HepG2 (cell line): Measurements from ENCODE around the gene SDC4. TPM values are rescaled to one million over a fixed set of nuclear protein-coding genes. Genes with fewer than 3 reads are reported as not detected.

Source experiments
- FOXJ3 ChIP-seq: sonication (generic); formaldehyde crosslinking; IDR thresholded peaks from 2 replicates; pipeline ENCODE4 v1.4.0; 2020; ENCODE audit warnings: missing genetic modification reagents, mild to moderate bottlenecking, borderline replicate concordance
- HMG20A ChIP-seq: IDR thresholded peaks from 2 replicates; pipeline ENCODE4 v1.6.1; 2016; ENCODE audit warnings: borderline replicate concordance
- MAX ChIP-seq: IDR thresholded peaks from 2 replicates; pipeline ENCODE4 v1.6.1; 2012; ENCODE audit warnings: inconsistent platforms
- NCOR1 ChIP-seq: fragments of 200-600 bp; sonication (generic); IDR thresholded peaks from 2 replicates; pipeline ENCODE4 v1.7.0; 2017; ENCODE audit warnings: antibody characterized with exemption, low read length, borderline replicate concordance
- NFIC ChIP-seq: IDR thresholded peaks from 2 replicates; pipeline ENCODE4 v1.6.1; 2012; ENCODE audit warnings: mild to moderate bottlenecking, low read length, inconsistent platforms
- SYNCRIP ChIP-seq: fragments of 200-400 bp; formaldehyde crosslinking; IDR thresholded peaks from 2 replicates; pipeline ENCODE4 v1.6.1; 2018; ENCODE audit warnings: mild to moderate bottlenecking, low read depth, low read length; ENCODE audit not compliant: insufficient read depth
- ZBTB38 ChIP-seq: sonication (generic); formaldehyde crosslinking; IDR thresholded peaks from 2 replicates; pipeline ENCODE4 v1.5.1; 2020; ENCODE audit warnings: mild to moderate bottlenecking, missing genetic modification reagents
- ZNF34 ChIP-seq: sonication (generic); formaldehyde crosslinking; IDR thresholded peaks from 2 replicates; pipeline ENCODE4 v1.4.0; 2020; ENCODE audit warnings: mild to moderate bottlenecking, missing genetic modification reagents, borderline replicate concordance
- ZNF512B ChIP-seq: sonication (generic); formaldehyde crosslinking; IDR thresholded peaks from 2 replicates; pipeline ENCODE4 v1.5.1; 2020; ENCODE audit warnings: missing genetic modification reagents, mild to moderate bottlenecking, borderline replicate concordance
- ZNF563 ChIP-seq: sonication (generic); formaldehyde crosslinking; IDR thresholded peaks from 2 replicates; pipeline ENCODE4 v1.8.0; 2022; ENCODE audit warnings: mild to moderate bottlenecking, moderate library complexity, missing genetic modification reagents
- polyA plus RNA-seq, 8 experiments: library from polyadenylated mRNA; depleted of rRNA in 3 of 8; stranded (reverse) in 7 of 8; unstranded in 1 of 8; fragments of >200 nt; fragmentation: Illumina TruSeq in 4 of 8; extraction: Trizol in 4 of 8; gene quantifications; 2 replicates each; pipeline versions ENCODE4 v1.2.1 to v1.2.3, GENCODE V29; 2011 to 2016; ENCODE audit warnings: low read depth in 4 of 8, missing spikeins in 1 of 8, mixed read lengths in 1 of 8; ENCODE audit not compliant: insufficient read depth in 1 of 8
- total RNA-seq, 5 experiments: library from RNA; depleted of rRNA; stranded (reverse); fragments of >200 nt; fragmentation: Illumina TruSeq; extraction: Trizol; gene quantifications; 2 replicates each; pipeline ENCODE4 v1.2.3, GENCODE V29; 2016; ENCODE audit warnings: low read depth in 1 of 5
- TF ChIP-seq, protein P1 (sequence below): sonication (generic); formaldehyde crosslinking; IDR thresholded peaks from 2 replicates; pipeline ENCODE4 v1.9.0; 2022; ENCODE audit warnings: low read depth, missing genetic modification reagents
- TF ChIP-seq, protein P2 (sequence below), 2 experiments: sonication (generic) in 1 of 2; formaldehyde crosslinking in 1 of 2; IDR thresholded peaks; 2 replicates each; pipeline versions ENCODE4 v1.4.0 to v1.6.1; 2016 to 2020; ENCODE audit warnings: borderline replicate concordance in 1 of 2, low read depth in 1 of 2, mild to moderate bottlenecking in 1 of 2, missing genetic modification reagents in 1 of 2
- TF ChIP-seq, protein P3 (sequence below): sonication (generic); formaldehyde crosslinking; IDR thresholded peaks from 2 replicates; pipeline ENCODE4 v1.4.0; 2020; ENCODE audit warnings: low read depth, mild to moderate bottlenecking, missing genetic modification reagents
- TF ChIP-seq, protein P4 (sequence below): sonication (generic); formaldehyde crosslinking; IDR thresholded peaks from 2 replicates; pipeline ENCODE4 v1.8.1; 2022; ENCODE audit warnings: low read depth, mild to moderate bottlenecking, missing genetic modification reagents

The SDC4 gene
- total and polyA plus RNA-seq, 2 of the 13 experiments (the other 11 are each of a cell fraction or from before 2014, with no cell fraction given) = 49.0 to 65.1 TPM

DNA sequence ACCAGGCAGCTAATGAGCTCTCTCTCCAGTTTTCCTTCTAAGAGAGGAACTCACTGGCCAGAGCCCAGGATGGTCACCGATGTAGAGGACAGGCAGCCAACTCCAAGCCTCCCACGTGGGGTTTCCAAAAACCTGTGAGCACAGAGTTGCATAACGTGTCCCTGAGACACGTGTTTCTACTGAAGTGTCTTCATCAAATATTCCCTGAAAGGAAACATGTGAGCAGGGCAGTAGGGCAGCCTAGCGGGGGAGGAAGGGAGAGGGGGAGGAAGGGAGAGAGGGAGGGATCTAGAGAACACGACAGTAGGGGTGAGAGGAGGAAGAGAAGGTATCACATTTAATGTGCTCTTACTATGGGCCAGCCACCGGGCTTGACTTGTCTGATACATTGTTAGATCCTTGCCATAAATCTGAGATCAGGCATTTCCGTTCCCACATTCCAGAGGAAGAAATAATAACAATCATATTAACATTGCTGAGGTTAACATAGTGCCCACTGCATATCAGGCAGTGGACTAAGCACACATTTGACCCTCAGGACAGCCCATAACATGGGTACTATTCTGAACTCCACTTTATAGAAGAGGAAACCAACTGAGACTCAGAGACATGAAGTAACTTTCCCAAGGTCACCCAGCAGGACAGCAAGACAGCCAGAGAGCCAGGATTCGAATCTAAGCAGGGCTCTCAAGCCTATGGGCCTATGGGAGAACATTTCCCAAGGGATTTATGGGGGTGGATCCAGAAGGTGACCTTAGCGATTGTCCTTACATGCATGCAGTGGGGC is 10.3 kb upstream of the SDC4 start (continued):
- TF ChIP-seq NCOR1 (no peak; the same call in 1 of the 2 replicates), HMG20A (CRISPR knock-in tag) (peak; percentile 4; the same call in 1 of the 2 replicates), ZNF563 (CRISPR knock-in tag) (peak; percentile 45; the same call in 1 of the 2 replicates), ZNF34 (no peak), FOXJ3 (CRISPR knock-in tag) (no peak), MAX (peak; percentile 88), ZBTB38 (CRISPR knock-in tag) (no peak), ZNF512B (CRISPR knock-in tag) (no peak), SYNCRIP (no peak), NFIC (no peak; the same call in 1 of the 2 replicates)
- TF ChIP-seq, protein P1, sequence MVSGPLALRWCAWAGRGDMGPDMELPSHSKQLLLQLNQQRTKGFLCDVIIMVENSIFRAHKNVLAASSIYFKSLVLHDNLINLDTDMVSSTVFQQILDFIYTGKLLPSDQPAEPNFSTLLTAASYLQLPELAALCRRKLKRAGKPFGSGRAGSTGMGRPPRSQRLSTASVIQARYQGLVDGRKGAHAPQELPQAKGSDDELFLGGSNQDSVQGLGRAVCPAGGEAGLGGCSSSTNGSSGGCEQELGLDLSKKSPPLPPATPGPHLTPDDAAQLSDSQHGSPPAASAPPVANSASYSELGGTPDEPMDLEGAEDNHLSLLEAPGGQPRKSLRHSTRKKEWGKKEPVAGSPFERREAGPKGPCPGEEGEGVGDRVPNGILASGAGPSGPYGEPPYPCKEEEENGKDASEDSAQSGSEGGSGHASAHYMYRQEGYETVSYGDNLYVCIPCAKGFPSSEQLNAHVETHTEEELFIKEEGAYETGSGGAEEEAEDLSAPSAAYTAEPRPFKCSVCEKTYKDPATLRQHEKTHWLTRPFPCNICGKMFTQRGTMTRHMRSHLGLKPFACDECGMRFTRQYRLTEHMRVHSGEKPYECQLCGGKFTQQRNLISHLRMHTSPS = no peak
- TF ChIP-seq, protein P2, sequence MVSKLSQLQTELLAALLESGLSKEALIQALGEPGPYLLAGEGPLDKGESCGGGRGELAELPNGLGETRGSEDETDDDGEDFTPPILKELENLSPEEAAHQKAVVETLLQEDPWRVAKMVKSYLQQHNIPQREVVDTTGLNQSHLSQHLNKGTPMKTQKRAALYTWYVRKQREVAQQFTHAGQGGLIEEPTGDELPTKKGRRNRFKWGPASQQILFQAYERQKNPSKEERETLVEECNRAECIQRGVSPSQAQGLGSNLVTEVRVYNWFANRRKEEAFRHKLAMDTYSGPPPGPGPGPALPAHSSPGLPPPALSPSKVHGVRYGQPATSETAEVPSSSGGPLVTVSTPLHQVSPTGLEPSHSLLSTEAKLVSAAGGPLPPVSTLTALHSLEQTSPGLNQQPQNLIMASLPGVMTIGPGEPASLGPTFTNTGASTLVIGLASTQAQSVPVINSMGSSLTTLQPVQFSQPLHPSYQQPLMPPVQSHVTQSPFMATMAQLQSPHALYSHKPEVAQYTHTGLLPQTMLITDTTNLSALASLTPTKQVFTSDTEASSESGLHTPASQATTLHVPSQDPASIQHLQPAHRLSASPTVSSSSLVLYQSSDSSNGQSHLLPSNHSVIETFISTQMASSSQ (IDR thresholded peaks at IDR 0.05; ENCODE audit: low read depth) = no peak
- TF ChIP-seq, protein P2 (CRISPR knock-in tag; IDR thresholded peaks at IDR 0.05; ENCODE audit: borderline replicate concordance) = no peak
- TF ChIP-seq, protein P3, sequence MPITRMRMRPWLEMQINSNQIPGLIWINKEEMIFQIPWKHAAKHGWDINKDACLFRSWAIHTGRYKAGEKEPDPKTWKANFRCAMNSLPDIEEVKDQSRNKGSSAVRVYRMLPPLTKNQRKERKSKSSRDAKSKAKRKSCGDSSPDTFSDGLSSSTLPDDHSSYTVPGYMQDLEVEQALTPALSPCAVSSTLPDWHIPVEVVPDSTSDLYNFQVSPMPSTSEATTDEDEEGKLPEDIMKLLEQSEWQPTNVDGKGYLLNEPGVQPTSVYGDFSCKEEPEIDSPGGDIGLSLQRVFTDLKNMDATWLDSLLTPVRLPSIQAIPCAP (CRISPR knock-in tag) = no peak
- TF ChIP-seq, protein P4, sequence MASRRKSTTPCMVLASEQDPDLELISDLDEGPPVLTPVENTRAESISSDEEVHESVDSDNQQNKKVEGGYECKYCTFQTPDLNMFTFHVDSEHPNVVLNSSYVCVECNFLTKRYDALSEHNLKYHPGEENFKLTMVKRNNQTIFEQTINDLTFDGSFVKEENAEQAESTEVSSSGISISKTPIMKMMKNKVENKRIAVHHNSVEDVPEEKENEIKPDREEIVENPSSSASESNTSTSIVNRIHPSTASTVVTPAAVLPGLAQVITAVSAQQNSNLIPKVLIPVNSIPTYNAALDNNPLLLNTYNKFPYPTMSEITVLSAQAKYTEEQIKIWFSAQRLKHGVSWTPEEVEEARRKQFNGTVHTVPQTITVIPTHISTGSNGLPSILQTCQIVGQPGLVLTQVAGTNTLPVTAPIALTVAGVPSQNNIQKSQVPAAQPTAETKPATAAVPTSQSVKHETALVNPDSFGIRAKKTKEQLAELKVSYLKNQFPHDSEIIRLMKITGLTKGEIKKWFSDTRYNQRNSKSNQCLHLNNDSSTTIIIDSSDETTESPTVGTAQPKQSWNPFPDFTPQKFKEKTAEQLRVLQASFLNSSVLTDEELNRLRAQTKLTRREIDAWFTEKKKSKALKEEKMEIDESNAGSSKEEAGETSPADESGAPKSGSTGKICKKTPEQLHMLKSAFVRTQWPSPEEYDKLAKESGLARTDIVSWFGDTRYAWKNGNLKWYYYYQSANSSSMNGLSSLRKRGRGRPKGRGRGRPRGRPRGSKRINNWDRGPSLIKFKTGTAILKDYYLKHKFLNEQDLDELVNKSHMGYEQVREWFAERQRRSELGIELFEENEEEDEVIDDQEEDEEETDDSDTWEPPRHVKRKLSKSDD (CRISPR knock-in tag) = peak; percentile 9; the same call in 1 of the 2 replicates
